Karpas-422 (cell line): Measurements from ENCODE around the gene UBE2E3. TPM values are rescaled to one million over a fixed set of nuclear protein-coding genes. Genes with fewer than 3 reads are reported as not detected.
"Not testable (repeated sequence)": the region's sequence is repeated elsewhere in the genome, so short reads cannot be mapped to it uniquely, and the experiment has no call there.

Experiments
- DNase-seq: peaks from one replicate; pipeline ENCODE4 v3.0.0-alpha.2; 2015
- H2AFZ ChIP-seq: fragments of 200-600 bp; sonication (generic); 2 replicates; pipeline ENCODE4 v1.6.1; 2014; ENCODE audit warnings: antibody characterized with exemption, low read length, mixed read lengths
- H3K27ac ChIP-seq: fragments of 200-600 bp; sonication (generic); 2 replicates; pipeline ENCODE4 v1.5.1; 2014; ENCODE audit warnings: mild to moderate bottlenecking, low read length, moderate library complexity
- H3K27me3 ChIP-seq: fragments of 200-600 bp; sonication (generic); 2 replicates; pipeline ENCODE4 v1.6.1; 2014; ENCODE audit warnings: low read length, mixed read lengths
- H3K36me3 ChIP-seq: fragments of 200-600 bp; sonication (generic); 2 replicates; pipeline ENCODE4 v1.6.1; 2014; ENCODE audit warnings: low read length, mixed read lengths; ENCODE audit not compliant: insufficient read depth
- H3K4me1 ChIP-seq: fragments of 200-600 bp; sonication (generic); 2 replicates; pipeline ENCODE4 v1.6.1; 2014; ENCODE audit warnings: mild to moderate bottlenecking, low read length, mixed read lengths
- H3K4me2 ChIP-seq: fragments of 200-600 bp; sonication (generic); 2 replicates; pipeline ENCODE4 v1.6.1; 2014; ENCODE audit warnings: low read length, low read depth, mild to moderate bottlenecking; ENCODE audit not compliant: poor library complexity, severe bottlenecking
- H3K4me3 ChIP-seq: fragments of 200-600 bp; sonication (generic); 2 replicates; pipeline ENCODE4 v1.5.1; 2014; ENCODE audit warnings: mild to moderate bottlenecking, antibody characterized with exemption, low read length, mixed read lengths
- H3K79me2 ChIP-seq: fragments of 200-600 bp; sonication (generic); 2 replicates; pipeline ENCODE4 v1.6.1; 2014; ENCODE audit warnings: mild to moderate bottlenecking, low read length, mixed read lengths
- H3K9ac ChIP-seq: fragments of 200-600 bp; sonication (generic); 2 replicates; pipeline ENCODE4 v1.6.0; 2014; ENCODE audit warnings: low read length
- H3K9me2 ChIP-seq: fragments of 200-600 bp; sonication (generic), shearing (Covaris generic); replicated peaks from 2 replicates; pipeline ENCODE4 v1.6.0; 2014; ENCODE audit warnings: mild to moderate bottlenecking, low read length, moderate library complexity; ENCODE audit not compliant: insufficient read depth
- H3K9me3 ChIP-seq: fragments of 300-700, 200-600 bp; sonication (generic); 2 replicates; pipeline ENCODE4 v1.6.1; 2014; ENCODE audit warnings: low read length, mixed read lengths
- H4K20me1 ChIP-seq: fragments of 200-600 bp; sonication (generic); 2 replicates; pipeline ENCODE4 v1.6.1; 2014; ENCODE audit warnings: mild to moderate bottlenecking, antibody characterized with exemption, low read length, low read depth; ENCODE audit not compliant: insufficient read depth
- total RNA-seq: library from RNA; depleted of rRNA; stranded (reverse); fragments of >200 nt; shearing (Covaris generic); gene quantifications from 2 replicates; pipeline ENCODE4 v1.2.3, GENCODE V29; 2014; ENCODE audit warnings: low replicate concordance

Gene UBE2E3
- total RNA-seq, 1 experiment from 2014 or later, result 124 TPM

- Histone ChIP-seq H3K36me3 (no peaks in the 10 kb centered on the region; the same call in 1 of the 2 replicates), H3K9me2 (no peaks in the 10 kb centered on the region), H3K79me2 (peaks cover 90% of the 10 kb centered on the region), H3K4me1 (no peaks in the 10 kb centered on the region; the same call in 1 of the 2 replicates), H3K4me2 (no peak overlapping the region), H3K9ac (no peak overlapping the region), H3K4me3 (no peak overlapping the region), H3K27ac (no peak overlapping the region), H3K9me3 (no peaks in the 10 kb centered on the region), H2AFZ (no peak overlapping the region), H3K27me3 (no peaks in the 10 kb centered on the region), H4K20me1 (no peaks in the 10 kb centered on the region)
- DNase-seq, result no peak
Observed at GRCh38 chr2:181021199-181021789, 40.9 kb downstream of the UBE2E3 start.

DNA sequence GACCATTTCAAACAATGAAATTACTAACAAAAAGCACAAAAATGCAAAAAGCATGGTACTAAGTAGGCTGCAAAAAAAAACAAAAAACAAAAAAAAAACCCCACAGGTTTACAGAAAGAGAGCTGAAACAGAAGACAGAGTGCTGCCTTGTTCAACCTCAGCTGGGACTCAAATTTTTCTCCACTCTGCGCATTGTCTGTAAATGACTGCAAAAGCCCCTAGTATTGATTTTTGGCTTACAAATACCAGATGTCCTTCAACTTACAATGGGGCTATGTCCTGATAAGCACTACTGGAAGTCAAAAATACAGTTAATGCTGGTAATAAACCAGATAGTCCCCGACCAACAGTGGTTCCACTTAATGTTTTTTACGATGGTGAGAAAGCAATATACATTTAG lies 42.2 kb downstream of the UBE2E3 start:
- Histone ChIP-seq H3K4me1 (no peaks in the 10 kb centered on the region; the same call in 1 of the 2 replicates), H3K27ac (no peak overlapping the region), H2AFZ (no peak overlapping the region), H3K9me2 (no peaks in the 10 kb centered on the region), H3K36me3 (no peaks in the 10 kb centered on the region; the same call in 1 of the 2 replicates), H3K9me3 (no peaks in the 10 kb centered on the region), H3K9ac (no peak overlapping the region), H3K4me3 (no peak overlapping the region), H3K79me2 (peaks cover 88% of the 10 kb centered on the region), H3K27me3 (no peaks in the 10 kb centered on the region), H4K20me1 (no peaks in the 10 kb centered on the region), H3K4me2 (no peak overlapping the region)
- DNase-seq, result no peak

GRCh38 chr2:181025004-181025403 lies 44.6 kb downstream of the UBE2E3 start:
- peaks cover 93% of the 10 kb centered on the region for H3K79me2 ChIP-seq
- H3K4me2 ChIP-seq, result no peak overlapping the region
- H3K36me3 ChIP-seq, result no peaks in the 10 kb centered on the region
- no peaks in the 10 kb centered on the region for H3K9me3 ChIP-seq
- no peak overlapping the region for H3K27ac ChIP-seq
- H2AFZ ChIP-seq, result no peak overlapping the region
- no peaks in the 10 kb centered on the region for H3K27me3 ChIP-seq
- no peak overlapping the region for H3K9ac ChIP-seq
- no peaks in the 10 kb centered on the region for H4K20me1 ChIP-seq
- no peak for DNase-seq
- no peak overlapping the region for H3K4me3 ChIP-seq
- no peaks in the 10 kb centered on the region; the same call in 1 of the 2 replicates for H3K4me1 ChIP-seq
- H3K9me2 ChIP-seq, result no peaks in the 10 kb centered on the region

DNA sequence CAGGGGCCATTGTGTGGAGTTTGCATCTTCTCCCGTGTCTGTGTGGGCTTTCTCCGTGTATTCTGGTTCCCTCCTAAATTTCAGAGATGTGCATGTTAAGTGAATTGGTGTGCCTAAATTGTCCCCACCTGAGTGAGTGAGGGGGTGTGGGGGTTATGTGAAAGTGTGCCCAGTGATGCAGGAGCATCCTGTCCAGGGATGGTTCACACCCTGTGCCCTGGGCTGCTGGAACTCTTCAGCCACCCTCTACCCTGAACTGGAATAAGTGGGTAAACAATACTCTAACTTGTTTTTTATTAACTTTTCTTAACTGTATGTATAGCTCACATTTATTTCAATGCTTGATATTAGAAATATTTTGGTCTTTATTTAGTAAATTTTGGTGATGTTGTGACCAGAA lies 56.0 kb downstream of the UBE2E3 start:
- Histone ChIP-seq H4K20me1 (no peaks in the 10 kb centered on the region), H3K9me2 (no peaks in the 10 kb centered on the region), H3K9me3 (0 out of 2 replicates have a peak, but pooled peaks cover 1% of the 10 kb centered on the region), H3K27ac (no peak overlapping the region), H2AFZ (no peak overlapping the region), H3K9ac (no peak overlapping the region), H3K4me1 (peaks cover 7% of the 10 kb centered on the region), H3K27me3 (no peaks in the 10 kb centered on the region), H3K4me3 (no peak overlapping the region), H3K4me2 (no peak overlapping the region), H3K79me2 (peaks cover 66% of the 10 kb centered on the region), H3K36me3 (0 out of 2 replicates have a peak, but pooled peaks cover 5% of the 10 kb centered on the region)
- no peak for DNase-seq

GRCh38 chr2:181036848-181037603 lies 56.6 kb downstream of the UBE2E3 start:
- Histone ChIP-seq H3K27ac (no peak overlapping the region), H2AFZ (no peak overlapping the region), H4K20me1 (no peaks in the 10 kb centered on the region), H3K9me3 (no peaks in the 10 kb centered on the region), H3K4me1 (peaks cover 7% of the 10 kb centered on the region), H3K9me2 (no peaks in the 10 kb centered on the region), H3K4me2 (no peak overlapping the region), H3K79me2 (peaks cover 65% of the 10 kb centered on the region), H3K36me3 (0 out of 2 replicates have a peak, but pooled peaks cover 3% of the 10 kb centered on the region), H3K4me3 (no peak overlapping the region), H3K9ac (no peak overlapping the region), H3K27me3 (no peaks in the 10 kb centered on the region)
- no peak for DNase-seq

DNA sequence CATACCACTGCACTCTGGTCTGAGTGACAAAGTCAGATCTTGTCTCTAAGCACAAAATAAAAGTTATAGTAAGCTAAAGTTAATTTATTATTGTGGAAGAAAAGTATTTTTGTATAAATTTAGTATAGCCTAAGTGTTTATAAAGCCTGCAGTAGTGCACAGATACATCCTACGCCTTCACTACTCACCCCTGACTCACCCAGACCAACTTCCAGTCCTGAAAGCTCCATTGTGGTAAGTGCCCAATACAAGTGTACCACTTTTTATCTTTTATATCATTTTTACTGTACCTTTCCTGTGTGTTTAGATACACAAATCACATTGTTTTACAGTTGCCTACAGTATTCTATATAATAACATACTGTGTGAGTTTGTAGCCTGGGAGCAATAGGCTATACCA lies 57.5 kb downstream of the UBE2E3 start:
- no peak for DNase-seq
- no peaks in the 10 kb centered on the region for H3K27me3 ChIP-seq
- peaks cover 68% of the 10 kb centered on the region for H3K79me2 ChIP-seq
- no peak overlapping the region for H3K9ac ChIP-seq
- H3K4me2 ChIP-seq, result no peak overlapping the region
- H3K9me2 ChIP-seq, result no peaks in the 10 kb centered on the region
- no peaks in the 10 kb centered on the region for H4K20me1 ChIP-seq
- H3K27ac ChIP-seq, result no peak overlapping the region
- H2AFZ ChIP-seq, result no peak overlapping the region
- H3K36me3 ChIP-seq, result no peaks in the 10 kb centered on the region
- H3K9me3 ChIP-seq, result no peaks in the 10 kb centered on the region
- peaks cover 7% of the 10 kb centered on the region for H3K4me1 ChIP-seq
- no peak overlapping the region for H3K4me3 ChIP-seq

GRCh38 chr2:181038796-181039195 lies 58.4 kb downstream of the UBE2E3 start:
- no peaks in the 10 kb centered on the region for H3K36me3 ChIP-seq
- no peaks in the 10 kb centered on the region for H3K9me2 ChIP-seq
- H3K9ac ChIP-seq, result no peak overlapping the region
- H3K4me3 ChIP-seq, result no peak overlapping the region
- peaks cover 7% of the 10 kb centered on the region for H3K4me1 ChIP-seq
- no peaks in the 10 kb centered on the region for H4K20me1 ChIP-seq
- no peak overlapping the region for H2AFZ ChIP-seq
- no peaks in the 10 kb centered on the region for H3K27me3 ChIP-seq
- H3K79me2 ChIP-seq, result peaks cover 73% of the 10 kb centered on the region
- no peak overlapping the region for H3K27ac ChIP-seq
- no peak for DNase-seq
- H3K9me3 ChIP-seq, result no peaks in the 10 kb centered on the region
- no peak overlapping the region for H3K4me2 ChIP-seq

- not testable (repeated sequence) for H3K27ac ChIP-seq
Observed at GRCh38 chr2:181040839-181041238, 60.4 kb downstream of the UBE2E3 start.

More at GRCh38 chr2:181040839-181041238, 60.4 kb downstream of the UBE2E3 start:
- peaks cover 75% of the 10 kb centered on the region for H3K79me2 ChIP-seq
- not testable (repeated sequence) for DNase-seq, H3K9me2 ChIP-seq, H3K4me2 ChIP-seq, H3K4me1 ChIP-seq, H4K20me1 ChIP-seq, H2AFZ ChIP-seq, H3K27me3 ChIP-seq, H3K36me3 ChIP-seq, H3K9me3 ChIP-seq, H3K9ac ChIP-seq, H3K4me3 ChIP-seq
